Measurements from ENCODE around the gene CFAP46. TPM values are rescaled to one million over a fixed set of nuclear protein-coding genes. Genes with fewer than 3 reads are reported as not detected.
"Not testable (repeated sequence)": the region's sequence is repeated elsewhere in the genome, so short reads cannot be mapped to it uniquely, and the experiment has no call there.

CFAP46 gene
- total and polyA plus RNA-seq, 2 donors = 0.09 to 0.34 TPM

DNA sequence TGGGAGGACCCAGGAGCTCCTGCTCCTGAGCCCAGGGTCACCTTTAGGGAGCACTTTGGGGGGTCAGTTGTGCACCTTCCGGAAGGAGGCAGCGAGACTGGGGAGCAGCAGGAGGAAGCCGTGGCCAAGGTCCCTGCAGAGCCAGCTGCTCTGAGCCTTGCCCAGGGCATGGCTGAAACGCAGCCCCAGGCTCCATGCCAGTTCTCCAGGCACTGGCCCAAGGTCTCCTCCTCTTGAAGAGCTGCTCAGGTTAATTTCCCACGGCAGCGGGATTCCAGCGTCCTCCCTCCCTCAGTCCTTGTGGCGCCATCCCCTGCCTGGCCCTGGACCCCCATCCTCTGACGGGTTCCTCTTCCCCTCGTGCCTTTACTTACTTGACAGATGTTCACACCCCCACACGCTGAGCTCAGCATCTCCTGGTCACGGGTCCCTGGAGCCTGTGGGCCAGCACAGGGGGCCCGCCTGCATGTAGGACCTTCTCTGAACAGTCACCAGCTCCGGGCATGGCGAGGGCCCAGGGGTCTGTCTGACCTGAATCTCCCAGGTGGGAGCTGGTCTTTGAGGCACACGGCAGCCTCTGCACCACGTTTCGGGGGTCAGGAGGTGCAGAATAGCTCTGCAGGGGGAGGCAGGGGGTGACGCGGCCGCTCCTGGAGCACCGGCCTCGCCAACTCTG lies 16.7 kb upstream of the CFAP46 start:
- Histone ChIP-seq H3K4me1 (ENCODE audit: control insufficient read depth in 2 of 2, insufficient read depth in 2 of 2, low read length in 2 of 2) (peaks cover 0 to 5% of the 10 kb centered on the region in 2 donors), H3K9me3 (ENCODE audit: control insufficient read depth in 2 of 2, insufficient read depth in 1 of 2, low read length in 1 of 2) (no peaks in the 10 kb centered on the region), H3K4me3 (ENCODE audit: low read length in 2 of 2) (no peak overlapping the region), H3K27me3 (ENCODE audit: control insufficient read depth in 2 of 2, insufficient read depth in 1 of 2, low read length in 1 of 2) (peaks cover 0 to 22% of the 10 kb centered on the region in 2 donors), H3K36me3 (ENCODE audit: control insufficient read depth in 2 of 2, insufficient read depth in 2 of 2, low read length in 1 of 2) (no peaks in the 10 kb centered on the region), H3K27ac (ENCODE audit: low read depth in 1 of 2, low read length in 1 of 2) (no peak overlapping the region)
- 88% methylated on average over 23 of the region's 23 CpGs for WGBS
- no peak for DNase-seq (ENCODE audit: low read depth in 6 of 9, low spot score in 9 of 9)

DNA sequence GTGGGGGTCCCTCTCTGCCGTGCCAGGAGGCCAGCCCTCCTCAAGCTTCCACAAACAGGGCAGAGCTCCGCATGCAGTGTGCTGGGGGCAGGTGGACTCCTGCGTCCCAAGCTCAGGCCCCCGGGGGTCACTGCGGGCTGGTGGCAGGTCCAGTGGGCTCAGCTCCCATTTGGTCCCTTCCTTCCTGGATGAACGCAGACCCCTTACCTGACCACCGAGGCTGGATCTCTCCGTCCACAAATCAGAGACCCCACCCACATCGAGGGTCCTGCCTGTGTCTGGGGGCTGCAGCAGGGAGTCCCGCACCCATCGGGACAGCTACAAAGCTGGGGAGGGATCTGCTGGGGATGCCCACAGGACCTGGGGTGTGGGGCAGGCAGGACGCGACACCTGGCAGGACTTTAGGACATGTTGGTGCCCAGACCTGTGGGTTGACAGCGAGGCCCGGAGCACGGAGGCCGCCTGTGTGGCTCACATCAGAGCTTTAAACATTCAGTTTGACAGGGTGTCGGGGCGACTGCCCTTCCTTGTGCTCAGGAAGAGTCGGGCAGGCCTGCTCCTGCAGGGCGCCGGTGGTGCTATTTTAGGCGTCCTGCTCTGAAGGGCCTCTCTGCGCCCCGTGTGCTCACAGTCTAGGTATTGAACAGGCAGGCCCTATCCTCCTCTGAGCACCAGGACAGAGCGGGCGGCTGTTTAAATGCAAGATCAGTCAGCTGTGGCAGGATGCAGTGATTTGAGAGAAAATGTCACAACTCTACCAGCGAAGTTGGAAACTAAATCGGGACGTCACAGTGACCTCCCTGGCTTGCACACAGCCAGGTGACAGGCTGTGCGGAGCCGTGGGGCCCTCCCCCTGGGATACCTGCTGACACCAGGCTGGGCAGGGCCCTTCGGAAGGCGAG lies 15.9 kb upstream of the CFAP46 start:
- 93% methylated on average over 34 of the region's 34 CpGs for WGBS
- H3K36me3 ChIP-seq (ENCODE audit: control insufficient read depth in 2 of 2, insufficient read depth in 2 of 2, low read length in 1 of 2) = no peaks in the 10 kb centered on the region
- peaks cover 0 to 16% of the 10 kb centered on the region in 2 donors for H3K27me3 ChIP-seq (ENCODE audit: control insufficient read depth in 2 of 2, insufficient read depth in 1 of 2, low read length in 1 of 2)
- no peak for DNase-seq (ENCODE audit: low read depth in 6 of 9, low spot score in 9 of 9)
- H3K4me1 ChIP-seq (ENCODE audit: control insufficient read depth in 2 of 2, insufficient read depth in 2 of 2, low read length in 2 of 2) = peaks cover 0 to 5% of the 10 kb centered on the region in 2 donors
- no peak overlapping the region for H3K4me3 ChIP-seq (ENCODE audit: low read length in 2 of 2)
- no peak overlapping the region for H3K27ac ChIP-seq (ENCODE audit: low read depth in 1 of 2, low read length in 1 of 2)
- no peaks in the 10 kb centered on the region for H3K9me3 ChIP-seq (ENCODE audit: control insufficient read depth in 2 of 2, insufficient read depth in 1 of 2, low read length in 1 of 2)

DNA sequence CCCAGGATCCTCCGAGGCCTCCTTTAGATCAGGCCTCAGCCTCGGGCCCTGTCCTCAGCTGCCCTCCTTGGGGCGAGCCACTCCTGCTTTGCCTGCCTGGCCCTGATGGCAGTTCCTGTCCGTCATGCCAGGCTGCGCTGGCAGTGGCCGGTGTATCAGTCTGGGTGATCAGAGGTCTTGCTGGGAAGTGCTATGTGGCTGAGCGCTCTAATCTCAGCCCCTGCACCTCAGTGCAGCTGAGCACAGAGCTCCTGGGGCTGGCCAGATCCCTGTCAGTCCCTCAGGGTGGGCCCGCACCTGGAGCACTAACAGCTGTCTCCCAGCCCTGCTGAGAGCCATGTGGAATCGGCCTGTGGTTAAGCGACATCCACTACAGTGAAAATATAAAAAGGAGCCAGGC lies 14.8 kb upstream of the CFAP46 start:
- Histone ChIP-seq H3K4me1 (ENCODE audit: control insufficient read depth in 2 of 2, insufficient read depth in 2 of 2, low read length in 2 of 2) (peaks cover 0 to 5% of the 10 kb centered on the region in 2 donors), H3K4me3 (ENCODE audit: low read length in 2 of 2) (no peak overlapping the region), H3K27ac (ENCODE audit: low read depth in 1 of 2, low read length in 1 of 2) (no peak overlapping the region), H3K36me3 (ENCODE audit: control insufficient read depth in 2 of 2, insufficient read depth in 2 of 2, low read length in 1 of 2) (no peaks in the 10 kb centered on the region), H3K27me3 (ENCODE audit: control insufficient read depth in 2 of 2, insufficient read depth in 1 of 2, low read length in 1 of 2) (peaks cover 0 to 11% of the 10 kb centered on the region in 2 donors), H3K9me3 (ENCODE audit: control insufficient read depth in 2 of 2, insufficient read depth in 1 of 2, low read length in 1 of 2) (no peaks in the 10 kb centered on the region)
- DNase-seq (ENCODE audit: low read depth in 6 of 9, low spot score in 9 of 9) = no peak
- 95% methylated on average over 10 of the region's 10 CpGs for WGBS

DNA sequence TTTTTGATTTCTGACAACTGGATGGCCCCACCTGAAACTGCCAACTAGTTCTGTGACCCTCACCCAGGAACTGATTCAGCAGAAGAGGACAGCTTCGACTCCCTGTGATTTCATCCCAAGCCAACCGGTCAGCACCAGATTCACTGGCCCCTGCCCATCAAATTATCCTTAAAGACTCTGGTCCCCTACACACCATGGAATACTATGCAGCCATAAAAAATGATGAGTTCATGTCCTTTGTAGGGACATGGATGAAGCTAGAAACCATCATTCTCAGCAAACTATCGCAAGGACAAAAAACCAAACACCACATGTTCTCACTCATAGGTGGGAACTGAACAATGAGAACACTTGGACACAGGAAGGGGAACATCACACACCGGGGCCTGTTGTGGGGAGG lies 13.9 kb upstream of the CFAP46 start:
- H3K27me3 ChIP-seq (ENCODE audit: control insufficient read depth in 2 of 2, insufficient read depth in 1 of 2, low read length in 1 of 2) = not testable (repeated sequence)

DNA sequence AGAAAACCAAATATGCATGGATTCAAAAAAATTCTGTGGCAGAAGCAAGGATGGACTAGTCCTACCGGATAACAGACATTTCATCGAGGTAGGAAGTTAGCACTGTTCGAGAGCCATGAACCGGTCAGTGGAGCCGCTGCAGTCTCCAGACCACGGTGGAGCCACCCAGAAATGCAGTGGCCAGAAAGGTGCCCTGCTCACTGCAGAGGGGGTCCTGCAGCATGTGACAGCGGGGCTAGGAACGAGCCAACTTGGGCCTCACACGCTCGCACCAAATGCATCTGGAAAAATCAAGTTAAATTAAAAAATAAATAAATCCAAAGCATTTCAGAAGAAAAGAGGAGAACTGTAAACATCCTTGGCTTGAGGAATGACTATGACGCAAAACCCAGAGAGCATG lies 13.1 kb upstream of the CFAP46 start:
- DNase-seq (ENCODE audit: low read depth in 6 of 9, low spot score in 9 of 9) = no peak
- Histone ChIP-seq H3K27me3 (ENCODE audit: control insufficient read depth in 2 of 2, insufficient read depth in 1 of 2, low read length in 1 of 2) (peaks cover 0 to 14% of the 10 kb centered on the region in 2 donors), H3K9me3 (ENCODE audit: control insufficient read depth in 2 of 2, insufficient read depth in 1 of 2, low read length in 1 of 2) (no peaks in the 10 kb centered on the region), H3K4me3 (ENCODE audit: low read length in 2 of 2) (no peak overlapping the region), H3K36me3 (ENCODE audit: control insufficient read depth in 2 of 2, insufficient read depth in 2 of 2, low read length in 1 of 2) (no peaks in the 10 kb centered on the region), H3K4me1 (ENCODE audit: control insufficient read depth in 2 of 2, insufficient read depth in 2 of 2, low read length in 2 of 2) (no peaks in the 10 kb centered on the region), H3K27ac (ENCODE audit: low read depth in 1 of 2, low read length in 1 of 2) (no peak overlapping the region)
- WGBS = 95% methylated on average over 11 of the region's 11 CpGs

More for the DNA sequence above, 13.9 kb upstream of the CFAP46 start:
- H3K4me3 ChIP-seq (ENCODE audit: low read length in 2 of 2); H3K36me3 ChIP-seq (ENCODE audit: control insufficient read depth in 2 of 2, insufficient read depth in 2 of 2, low read length in 1 of 2); DNase-seq (ENCODE audit: low read depth in 6 of 9, low spot score in 9 of 9); H3K4me1 ChIP-seq (ENCODE audit: control insufficient read depth in 2 of 2, insufficient read depth in 2 of 2, low read length in 2 of 2); H3K27ac ChIP-seq (ENCODE audit: low read depth in 1 of 2, low read length in 1 of 2); H3K9me3 ChIP-seq (ENCODE audit: control insufficient read depth in 2 of 2, insufficient read depth in 1 of 2, low read length in 1 of 2): not testable (repeated sequence)
- WGBS = 96% methylated on average over 3 of the region's 4 CpGs

DNA sequence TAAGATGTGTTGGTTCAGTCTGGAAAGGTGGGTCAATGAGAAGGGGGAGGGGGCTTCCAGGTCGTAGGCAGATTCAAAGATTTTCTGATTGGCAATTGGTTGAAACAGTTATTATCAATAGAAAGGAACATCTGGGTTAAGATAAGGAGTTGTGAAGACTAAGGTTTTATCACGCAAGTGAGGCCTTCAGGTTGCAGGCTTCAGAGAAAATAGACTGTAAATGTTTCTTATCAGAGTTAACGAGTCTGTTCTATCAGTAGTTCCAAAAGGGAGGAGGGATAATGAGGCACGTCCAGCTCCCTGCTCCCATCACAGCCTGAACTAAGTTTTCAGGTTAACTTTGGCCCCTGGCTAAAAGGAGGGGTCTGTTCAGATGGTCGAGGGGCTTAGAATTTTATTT lies 11.1 kb upstream of the CFAP46 start:
- H3K4me3 ChIP-seq (ENCODE audit: low read length in 2 of 2) = no peak overlapping the region
- H3K27ac ChIP-seq (ENCODE audit: low read depth in 1 of 2, low read length in 1 of 2) = no peak overlapping the region
- WGBS = 83% methylated on average over 5 of the region's 5 CpGs
- no peak for DNase-seq (ENCODE audit: low read depth in 6 of 9, low spot score in 9 of 9)
- H3K27me3 ChIP-seq (ENCODE audit: control insufficient read depth in 2 of 2, insufficient read depth in 1 of 2, low read length in 1 of 2) = peaks cover 4 to 12% of the 10 kb centered on the region in 2 donors
- no peaks in the 10 kb centered on the region for H3K36me3 ChIP-seq (ENCODE audit: control insufficient read depth in 2 of 2, insufficient read depth in 2 of 2, low read length in 1 of 2)
- no peaks in the 10 kb centered on the region for H3K9me3 ChIP-seq (ENCODE audit: control insufficient read depth in 2 of 2, insufficient read depth in 1 of 2, low read length in 1 of 2)
- H3K4me1 ChIP-seq (ENCODE audit: control insufficient read depth in 2 of 2, insufficient read depth in 2 of 2, low read length in 2 of 2) = no peaks in the 10 kb centered on the region

DNA sequence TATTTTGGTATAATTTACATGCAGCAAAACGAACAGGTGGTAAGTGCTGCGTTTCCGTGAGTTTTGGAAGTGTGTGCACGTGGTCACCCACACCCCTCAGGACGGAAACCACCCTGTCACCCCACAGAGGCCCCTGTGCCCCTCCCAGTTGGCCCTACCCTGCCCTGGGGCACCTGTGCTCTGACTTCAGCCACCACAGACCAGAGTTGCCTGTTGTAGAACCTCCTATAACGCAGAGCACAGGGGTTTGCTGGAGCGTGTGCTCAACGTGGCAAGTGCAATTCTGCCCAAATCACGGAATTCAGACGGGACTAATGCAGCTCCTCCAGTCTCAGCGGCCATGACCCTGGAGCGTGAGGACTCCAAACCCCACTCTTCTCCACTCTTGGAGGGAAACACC lies 9.6 kb upstream of the CFAP46 start:
- 47% methylated on average over 12 of the region's 12 CpGs for WGBS
- Histone ChIP-seq H3K4me1 (ENCODE audit: control insufficient read depth in 2 of 2, insufficient read depth in 2 of 2, low read length in 2 of 2) (no peaks in the 10 kb centered on the region), H3K36me3 (ENCODE audit: control insufficient read depth in 2 of 2, insufficient read depth in 2 of 2, low read length in 1 of 2) (no peaks in the 10 kb centered on the region), H3K4me3 (ENCODE audit: low read length in 2 of 2) (no peak overlapping the region), H3K27me3 (ENCODE audit: control insufficient read depth in 2 of 2, insufficient read depth in 1 of 2, low read length in 1 of 2) (peaks cover 4 to 12% of the 10 kb centered on the region in 2 donors), H3K27ac (ENCODE audit: low read depth in 1 of 2, low read length in 1 of 2) (no peak overlapping the region), H3K9me3 (ENCODE audit: control insufficient read depth in 2 of 2, insufficient read depth in 1 of 2, low read length in 1 of 2) (no peaks in the 10 kb centered on the region)
- no peak for DNase-seq (ENCODE audit: low read depth in 6 of 9, low spot score in 9 of 9)

DNA sequence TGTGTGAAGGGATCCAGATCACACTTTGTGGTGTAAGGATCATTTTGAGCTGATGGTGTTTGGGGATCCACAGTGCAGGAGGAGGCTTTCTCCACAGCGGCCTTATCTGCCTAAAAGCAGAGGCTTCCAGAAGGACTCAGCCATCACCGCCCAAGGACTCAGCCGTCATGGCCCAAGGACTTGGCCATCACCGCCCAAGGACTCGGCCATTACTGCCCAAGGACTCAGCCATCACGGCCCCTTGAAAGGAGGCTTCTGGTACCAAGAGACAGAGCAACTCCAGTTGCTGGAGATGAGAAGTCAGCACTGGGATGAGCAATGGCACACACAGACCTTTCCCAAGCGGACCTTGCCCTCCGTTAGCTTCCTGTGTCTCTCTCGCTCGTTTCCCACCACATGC lies 6.0 kb upstream of the CFAP46 start:
- peaks cover 8 to 35% of the 10 kb centered on the region in 2 donors for H3K27me3 ChIP-seq (ENCODE audit: control insufficient read depth in 2 of 2, insufficient read depth in 1 of 2, low read length in 1 of 2)
- no peak for DNase-seq (ENCODE audit: low read depth in 6 of 9, low spot score in 9 of 9)
- H3K27ac ChIP-seq (ENCODE audit: low read depth in 1 of 2, low read length in 1 of 2) = no peak overlapping the region
- H3K4me1 ChIP-seq (ENCODE audit: control insufficient read depth in 2 of 2, insufficient read depth in 2 of 2, low read length in 2 of 2) = no peaks in the 10 kb centered on the region
- 96% methylated on average over 10 of the region's 10 CpGs for WGBS
- H3K4me3 ChIP-seq (ENCODE audit: low read length in 2 of 2) = no peak overlapping the region
- H3K36me3 ChIP-seq (ENCODE audit: control insufficient read depth in 2 of 2, insufficient read depth in 2 of 2, low read length in 1 of 2) = no peaks in the 10 kb centered on the region
- no peaks in the 10 kb centered on the region for H3K9me3 ChIP-seq (ENCODE audit: control insufficient read depth in 2 of 2, insufficient read depth in 1 of 2, low read length in 1 of 2)

DNA sequence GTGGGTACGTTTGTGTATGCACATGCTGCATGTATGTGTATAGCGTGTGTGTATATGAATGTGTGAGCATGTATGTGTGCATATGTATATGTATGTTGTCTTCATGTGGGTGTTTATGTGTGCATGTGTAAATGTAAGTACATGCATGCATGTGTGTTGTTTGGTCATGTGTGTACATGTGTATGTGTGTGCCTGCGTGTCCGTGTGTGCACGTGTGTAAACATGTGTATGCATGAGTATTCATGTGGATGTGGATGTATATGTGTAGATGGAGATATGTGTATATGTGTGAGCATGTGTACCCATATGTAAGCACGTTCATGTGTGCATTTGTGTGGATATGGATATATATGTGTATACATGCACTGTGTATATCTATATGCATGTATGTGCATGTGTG lies 5.5 kb upstream of the CFAP46 start:
- DNase-seq (ENCODE audit: low read depth in 6 of 9, low spot score in 9 of 9) = no peak
- Histone ChIP-seq H3K9me3 (ENCODE audit: control insufficient read depth in 2 of 2, insufficient read depth in 1 of 2, low read length in 1 of 2) (no peaks in the 10 kb centered on the region), H3K27me3 (ENCODE audit: control insufficient read depth in 2 of 2, insufficient read depth in 1 of 2, low read length in 1 of 2) (peaks cover 13 to 40% of the 10 kb centered on the region in 2 donors), H3K4me1 (ENCODE audit: control insufficient read depth in 2 of 2, insufficient read depth in 2 of 2, low read length in 2 of 2) (no peaks in the 10 kb centered on the region), H3K27ac (ENCODE audit: low read depth in 1 of 2, low read length in 1 of 2) (no peak overlapping the region), H3K4me3 (ENCODE audit: low read length in 2 of 2) (no peak overlapping the region), H3K36me3 (ENCODE audit: control insufficient read depth in 2 of 2, insufficient read depth in 2 of 2, low read length in 1 of 2) (no peaks in the 10 kb centered on the region)
- WGBS = 91% methylated on average over 6 of the region's 6 CpGs
